ENCODE results near the gene TMEM266.

Gene TMEM266

DNA sequence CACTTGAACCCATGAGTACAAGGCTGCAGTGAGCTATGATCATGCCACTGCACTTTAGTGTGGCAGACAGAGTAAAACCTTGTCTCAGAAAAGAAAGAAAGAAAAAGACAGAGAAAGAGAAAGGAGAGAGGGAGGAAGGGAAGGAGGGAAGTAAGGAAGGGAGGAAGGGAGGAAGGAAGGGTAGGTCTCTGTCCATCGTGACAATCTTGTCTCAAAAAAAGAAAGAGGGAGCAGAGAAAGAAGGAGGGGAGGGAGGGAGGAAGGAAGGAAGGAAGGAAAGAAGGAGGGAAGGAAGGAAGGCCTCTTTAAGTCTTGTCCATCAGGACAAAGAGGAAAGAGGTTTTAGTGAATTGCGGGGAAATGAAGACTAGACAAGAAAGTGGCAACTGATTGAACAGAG is 129.3 kb downstream of the TMEM266 start:
- no peak for DNase-seq

DNA sequence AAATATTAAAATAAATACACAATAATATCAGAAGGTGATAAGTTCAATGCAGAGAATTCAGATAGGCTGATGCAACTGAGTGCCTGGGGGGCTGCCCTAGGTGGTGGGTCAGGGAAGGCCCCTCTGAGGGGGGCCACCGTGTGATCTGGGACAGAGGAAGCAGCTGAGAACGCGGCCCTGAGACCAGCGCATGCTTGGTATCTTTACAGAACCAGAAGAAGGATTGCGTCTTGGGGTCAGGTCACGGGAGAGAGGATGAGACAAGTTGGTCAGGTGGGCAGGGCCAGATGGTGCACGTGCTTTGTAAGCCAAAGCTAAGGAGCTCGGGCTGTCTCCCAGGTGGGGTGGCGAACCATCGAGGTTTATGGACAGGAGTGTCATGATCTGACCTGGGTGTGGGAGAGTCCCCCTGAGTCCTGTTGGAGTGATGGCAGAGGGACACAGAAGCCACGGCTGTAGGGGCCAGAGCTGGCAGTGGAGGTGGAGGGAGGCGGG is 130.3 kb downstream of the TMEM266 start:
- no peak for DNase-seq

DNA sequence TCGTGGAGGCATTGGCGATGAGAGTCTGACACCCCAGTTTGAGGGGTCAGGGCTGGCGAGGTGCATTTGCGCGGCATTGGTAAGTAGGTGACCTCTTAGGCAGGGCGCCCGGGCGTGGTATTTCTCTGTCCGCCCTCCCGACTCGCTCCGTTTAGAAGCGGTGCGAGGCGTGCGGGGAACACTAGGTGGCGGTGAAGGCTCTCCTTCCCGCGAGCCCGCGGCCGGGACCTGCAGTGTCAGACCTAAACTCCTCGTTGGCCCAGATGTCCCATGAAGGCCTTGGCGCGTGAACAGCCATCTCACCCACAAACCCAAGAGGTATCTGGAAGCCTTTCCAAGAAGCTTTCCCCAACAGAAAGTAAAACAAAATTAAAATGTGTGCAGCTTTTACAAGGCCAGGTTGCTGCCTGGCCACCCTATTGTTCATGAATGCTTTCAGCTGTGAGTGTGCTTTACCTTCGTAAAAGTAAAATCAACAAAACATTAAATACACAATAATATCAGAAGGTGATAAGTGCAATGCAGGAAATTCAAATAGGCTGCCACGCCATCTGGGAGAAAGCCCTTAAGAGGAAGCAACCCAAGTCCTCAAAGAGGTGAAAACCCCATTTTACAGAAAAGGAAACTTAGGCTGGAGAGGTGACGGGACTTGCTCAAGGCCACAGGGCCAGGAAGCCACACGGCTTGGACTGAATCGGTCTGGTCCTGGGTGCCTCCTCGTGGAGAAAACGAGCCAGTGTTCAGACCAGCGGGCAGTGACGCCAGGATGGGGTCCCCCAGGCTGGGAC is 131.2 kb downstream of the TMEM266 start:
- DNase-seq = peak; percentile 26

DNA sequence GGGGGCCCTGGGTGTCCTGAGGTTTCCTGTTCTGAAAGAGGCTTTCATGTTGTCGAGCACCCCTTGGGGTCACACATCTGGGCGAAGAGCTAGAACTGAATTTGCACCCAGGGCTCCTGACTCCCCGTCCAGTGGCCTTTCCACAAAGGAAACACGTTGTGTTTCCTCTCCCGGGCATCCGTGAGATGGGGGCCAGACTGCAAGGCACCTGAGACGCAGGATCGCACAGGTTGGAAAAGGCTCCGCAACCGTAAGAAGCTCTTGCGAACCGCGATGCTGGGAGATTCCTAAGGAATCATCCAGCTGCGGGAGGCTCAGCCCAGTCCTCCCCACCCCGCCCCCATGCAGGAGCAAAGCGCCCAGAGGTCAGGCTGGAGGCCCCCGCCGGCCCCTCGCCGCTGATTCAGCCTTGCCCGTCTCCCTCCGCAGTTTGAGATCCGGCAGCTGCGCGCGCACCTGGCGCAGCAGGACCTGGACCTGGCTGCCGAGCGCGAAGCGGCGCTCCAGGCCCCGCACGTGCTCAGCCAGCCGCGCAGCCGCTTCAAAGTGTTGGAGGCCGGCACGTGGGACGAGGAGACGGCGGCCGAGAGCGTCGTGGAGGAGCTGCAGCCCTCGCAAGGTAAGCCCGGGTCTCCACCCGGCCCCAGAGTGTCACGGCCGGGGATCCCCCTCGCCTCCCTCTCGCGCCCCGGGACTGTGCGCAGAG is 131.9 kb downstream of the TMEM266 start:
- DNase-seq = no peak

DNA sequence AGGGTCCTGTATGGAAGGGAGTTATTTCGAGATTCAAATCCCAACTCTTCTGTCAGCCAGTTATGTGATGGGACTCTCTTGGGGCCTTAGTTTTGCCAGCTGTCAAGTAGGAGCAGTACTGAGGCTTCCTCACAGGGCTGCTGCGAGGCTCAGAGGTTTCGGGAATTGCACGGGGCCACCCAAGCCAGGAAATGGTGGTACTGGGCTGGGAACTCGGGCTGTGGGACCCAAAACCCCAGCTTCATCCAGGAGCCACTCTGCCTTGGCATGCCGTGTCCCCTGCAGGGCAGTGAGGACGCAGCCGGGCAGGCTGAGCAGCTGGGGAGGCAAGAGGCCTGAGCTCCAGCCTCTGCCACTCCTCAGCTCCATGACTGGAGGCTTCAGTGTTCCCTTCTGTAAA is 132.9 kb downstream of the TMEM266 start:
- DNase-seq = no peak

DNA sequence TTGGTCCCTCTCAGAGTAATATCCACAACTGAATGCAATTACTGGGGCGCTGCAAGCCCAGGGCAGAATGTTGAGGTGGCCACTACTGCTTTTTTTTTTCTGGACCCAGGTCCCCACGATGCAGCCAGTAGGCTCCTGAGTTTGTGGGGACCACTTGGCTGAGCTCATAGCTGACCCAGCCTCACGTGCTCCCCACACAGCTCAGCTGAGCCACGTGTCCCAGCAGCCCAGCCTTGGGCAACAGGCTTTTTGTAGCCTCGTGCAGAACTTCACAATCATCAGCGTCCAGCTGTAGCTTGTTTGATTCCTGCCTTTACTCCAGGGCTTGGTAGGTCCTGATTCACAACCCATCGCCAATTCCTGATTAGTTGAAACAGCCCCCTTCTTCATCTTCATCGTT is 134.1 kb downstream of the TMEM266 start:
- DNase-seq = no peak

DNA sequence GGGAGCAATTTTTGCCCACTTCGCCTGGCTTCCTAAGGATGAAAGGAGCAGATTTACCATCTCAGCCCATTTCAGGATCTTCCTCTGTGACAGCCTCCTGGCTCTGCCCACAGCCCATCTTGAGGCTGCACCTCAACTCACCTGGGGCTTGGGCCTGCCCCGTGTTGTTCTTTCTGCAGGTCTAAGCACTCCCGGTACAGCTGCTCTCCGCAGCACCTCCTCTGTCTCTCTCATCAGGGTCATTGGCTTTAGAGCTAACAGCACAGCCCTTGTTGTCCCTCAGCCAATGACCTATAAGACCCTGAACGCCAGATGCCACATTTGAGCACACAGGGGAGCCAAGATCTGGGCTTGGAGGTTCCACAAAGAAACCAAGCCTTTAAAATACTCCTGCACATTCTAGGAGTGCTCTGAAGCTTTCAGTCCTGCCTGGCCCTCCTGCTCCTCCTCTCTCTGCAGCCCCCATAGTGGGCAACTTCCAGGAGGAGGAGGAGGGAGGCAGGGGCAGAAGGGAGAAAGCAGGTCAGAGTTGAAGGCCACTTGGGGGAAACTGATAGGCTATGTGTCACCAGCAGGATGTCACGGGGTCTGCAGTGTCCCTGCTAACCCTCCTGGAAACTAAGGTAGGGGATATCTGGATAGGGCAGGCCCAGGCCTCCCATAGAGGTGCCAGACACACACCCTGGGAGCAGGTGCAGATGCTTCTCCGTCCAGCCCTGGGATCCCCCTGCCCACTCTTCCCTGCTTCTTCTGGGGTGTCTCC is 135.9 kb downstream of the TMEM266 start:
- no peak for DNase-seq

DNA sequence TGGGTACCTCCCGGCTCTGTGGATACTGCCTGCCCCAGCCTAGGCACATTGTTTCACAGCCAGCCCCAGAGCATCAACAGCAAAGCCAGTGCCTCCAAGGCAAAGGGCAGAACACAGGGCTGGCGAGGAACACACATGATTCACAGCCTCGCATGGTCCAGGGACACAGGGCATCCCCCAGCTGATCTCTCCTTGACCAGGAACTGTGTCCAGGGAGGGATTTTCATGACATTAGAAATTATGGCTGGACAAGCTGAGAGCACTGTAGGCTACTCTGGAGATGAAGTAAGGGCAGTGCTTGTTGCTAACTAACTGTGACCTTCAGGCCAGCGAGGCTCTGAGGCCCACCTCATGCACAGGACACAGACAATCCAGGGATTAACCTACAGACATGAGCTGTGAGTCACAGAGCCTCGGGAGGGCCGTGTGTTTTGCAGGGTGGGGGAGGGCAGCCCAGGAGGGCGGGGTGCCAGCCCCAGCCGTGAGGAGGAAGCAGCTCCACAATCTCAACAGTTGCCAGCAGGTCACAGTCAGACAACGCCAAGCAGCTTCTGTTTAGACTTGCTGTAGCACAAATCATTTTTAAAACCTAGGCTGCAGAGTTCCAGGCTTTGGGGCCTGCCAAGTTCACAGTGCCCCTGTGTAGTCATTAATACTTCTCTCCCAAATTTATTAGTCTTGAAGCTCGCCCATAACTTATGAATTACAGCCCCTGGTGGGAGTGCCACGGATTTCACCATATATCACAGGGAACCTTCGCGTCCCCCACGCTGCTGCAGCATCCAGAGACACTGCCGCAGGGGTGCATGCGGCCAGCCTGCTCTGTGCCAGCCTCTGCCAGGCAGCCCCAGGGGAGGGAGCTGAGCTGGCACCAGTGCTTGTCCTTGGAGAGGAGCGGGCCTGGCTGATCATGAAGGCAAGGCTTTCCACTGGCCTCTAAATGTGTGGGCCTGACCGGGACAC is 136.8 kb downstream of the TMEM266 start:
- DNase-seq = no peak

DNA sequence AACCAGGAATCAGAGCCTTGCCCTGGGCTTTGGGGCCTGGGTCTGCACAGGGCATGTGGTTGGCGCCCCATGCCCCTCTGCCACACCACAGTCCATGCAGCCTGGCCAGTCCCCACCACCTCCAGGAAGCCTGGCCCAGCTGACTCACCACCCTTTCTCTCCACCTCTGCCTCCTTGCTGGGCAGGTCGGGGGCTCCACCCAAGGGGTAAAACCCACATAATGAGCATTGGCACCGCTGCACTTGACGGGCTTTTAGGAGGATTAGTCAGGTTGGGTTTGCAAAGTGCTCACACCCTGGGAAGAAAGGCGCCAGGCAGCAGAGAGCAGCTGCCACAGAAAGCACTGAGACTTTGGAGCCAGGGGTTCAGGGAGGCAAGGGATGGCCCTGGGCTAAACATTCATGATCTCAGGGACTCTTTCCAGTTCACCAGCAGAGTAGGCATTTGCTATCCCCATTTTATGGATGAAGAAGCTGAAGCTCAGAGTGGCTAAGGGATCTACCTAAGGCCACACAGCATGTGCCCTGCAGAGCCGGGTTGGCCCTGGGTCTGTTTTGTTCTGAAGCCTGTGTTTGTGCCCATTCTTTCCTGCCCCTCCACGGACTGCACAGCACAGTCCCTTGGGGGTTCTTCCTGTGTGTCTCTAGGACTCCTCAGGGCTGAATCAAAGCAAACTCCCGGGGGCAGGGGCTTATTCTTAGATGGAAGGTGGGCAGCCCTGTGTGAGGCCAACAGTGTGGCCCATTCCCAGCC is 138.1 kb downstream of the TMEM266 start:
- no peak for DNase-seq

DNA sequence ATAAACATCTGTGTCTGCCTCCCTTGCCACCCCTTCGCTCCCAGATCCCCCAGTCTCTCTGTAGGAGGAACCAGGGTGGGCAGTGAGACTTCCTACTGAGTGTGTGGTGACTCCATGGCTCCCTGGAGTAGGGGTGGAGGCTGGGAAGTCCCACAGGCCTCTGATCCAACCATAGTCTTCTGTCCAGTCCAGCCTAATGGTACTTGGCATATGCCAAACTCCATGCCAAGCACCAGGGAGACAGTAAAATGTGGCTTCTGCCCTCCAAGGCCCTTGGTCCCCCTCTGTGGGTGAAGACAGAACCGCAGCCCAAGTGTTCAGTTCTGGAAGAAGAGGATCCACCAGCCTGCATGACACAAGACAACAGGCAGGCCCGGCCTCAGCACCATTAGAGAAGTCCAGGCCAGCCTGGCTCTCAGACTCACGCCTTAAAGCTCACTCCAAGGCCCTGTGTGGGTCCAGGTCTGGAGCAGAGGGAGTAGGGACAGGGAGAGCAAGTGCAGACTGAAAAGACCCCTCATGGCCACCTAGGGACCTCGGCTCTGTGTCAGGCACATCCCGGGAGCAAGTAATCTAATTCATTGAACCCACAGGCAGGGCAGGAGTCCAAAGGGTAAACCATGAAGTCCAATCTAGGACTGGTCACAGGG is 138.8 kb downstream of the TMEM266 start:
- no peak for DNase-seq

DNA sequence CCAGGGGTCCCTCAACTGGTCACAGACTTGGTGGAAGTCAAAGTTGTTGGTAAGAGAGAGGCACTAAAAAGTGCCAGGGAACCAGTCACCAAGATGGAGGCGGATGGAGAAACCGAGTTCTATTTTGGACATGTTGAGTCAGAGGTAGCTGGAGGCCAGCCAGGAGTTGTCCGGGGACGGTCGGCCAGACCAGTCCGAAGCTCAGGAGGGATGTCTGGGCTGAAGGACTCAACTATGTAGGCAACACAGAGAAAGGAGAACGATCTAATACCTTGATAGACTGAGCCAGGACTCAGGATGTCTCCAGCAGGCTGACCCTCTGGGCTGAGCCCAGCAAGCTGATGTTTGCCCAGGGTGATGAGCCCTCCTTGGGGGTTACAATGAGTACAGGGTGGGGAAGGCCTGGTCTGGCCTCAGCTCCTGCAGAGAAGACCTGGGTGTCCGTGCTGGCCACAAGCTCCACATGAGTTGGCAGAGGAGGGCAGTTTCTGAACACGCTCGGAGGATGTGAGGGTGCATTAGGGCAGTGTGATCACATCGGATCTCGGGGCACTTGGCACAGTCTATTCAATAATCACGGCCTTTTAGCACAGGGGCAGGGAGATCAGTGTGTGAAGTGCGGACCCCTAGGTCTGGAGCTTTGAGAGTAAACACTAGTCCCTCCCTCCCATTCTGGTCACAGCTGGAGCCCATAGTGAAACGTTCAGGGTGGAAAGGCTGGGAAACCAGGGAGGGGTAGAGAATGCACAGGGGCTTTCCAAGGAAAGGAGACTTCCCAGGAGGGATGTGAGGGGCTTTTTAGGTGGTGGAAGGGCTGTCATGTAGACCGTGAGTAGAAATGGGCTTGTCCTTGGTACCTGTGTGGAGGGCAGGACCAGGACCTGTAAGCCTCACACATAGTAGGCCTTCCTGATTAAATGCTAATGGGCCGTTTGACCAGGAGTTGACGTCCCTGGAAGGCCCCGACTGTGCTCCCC is 139.6 kb downstream of the TMEM266 start:
- no peak for DNase-seq

DNA sequence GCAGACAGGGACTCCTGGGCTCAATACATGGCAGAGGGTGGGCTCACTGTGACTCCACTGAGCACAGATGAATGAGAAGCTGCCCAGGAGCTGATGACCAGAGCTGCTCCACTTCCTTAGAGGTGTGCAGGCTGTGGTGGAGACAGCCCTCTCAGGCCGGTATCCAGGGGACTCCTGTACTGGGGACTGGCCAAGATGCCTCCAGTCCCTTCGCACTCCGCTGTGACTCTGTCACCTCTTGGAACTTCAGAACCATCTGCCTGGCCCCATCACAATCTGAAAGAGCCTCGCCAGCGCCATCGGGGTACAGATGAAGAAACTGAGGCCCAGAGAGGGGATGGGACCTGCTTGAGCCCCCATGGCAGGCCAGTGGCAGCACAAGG is 140.3 kb downstream of the TMEM266 start:
- no peak for DNase-seq

DNA sequence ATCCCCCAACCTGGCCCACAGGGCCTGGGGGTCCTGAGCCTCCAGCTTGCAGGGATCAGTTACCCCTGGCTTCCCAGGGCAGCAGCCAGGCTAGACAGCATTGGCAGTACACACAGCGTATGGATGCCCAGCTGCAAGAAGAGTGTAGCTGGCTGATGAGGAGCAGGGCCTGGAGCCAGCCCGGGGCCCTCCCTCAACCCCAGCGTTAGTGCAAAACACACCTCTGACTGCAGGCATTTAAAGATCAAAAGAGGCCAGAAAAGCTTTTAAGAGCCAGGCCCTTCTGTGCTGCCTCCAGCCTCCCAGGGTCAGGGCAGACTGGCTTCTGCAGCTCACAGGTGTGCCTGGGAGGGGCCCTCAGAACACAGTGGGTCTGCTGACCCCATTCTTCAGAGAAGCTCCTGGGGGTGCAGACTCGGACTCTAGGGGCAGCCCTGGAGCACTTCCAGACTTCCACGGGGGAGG is 140.9 kb downstream of the TMEM266 start:
- no peak for DNase-seq

DNA sequence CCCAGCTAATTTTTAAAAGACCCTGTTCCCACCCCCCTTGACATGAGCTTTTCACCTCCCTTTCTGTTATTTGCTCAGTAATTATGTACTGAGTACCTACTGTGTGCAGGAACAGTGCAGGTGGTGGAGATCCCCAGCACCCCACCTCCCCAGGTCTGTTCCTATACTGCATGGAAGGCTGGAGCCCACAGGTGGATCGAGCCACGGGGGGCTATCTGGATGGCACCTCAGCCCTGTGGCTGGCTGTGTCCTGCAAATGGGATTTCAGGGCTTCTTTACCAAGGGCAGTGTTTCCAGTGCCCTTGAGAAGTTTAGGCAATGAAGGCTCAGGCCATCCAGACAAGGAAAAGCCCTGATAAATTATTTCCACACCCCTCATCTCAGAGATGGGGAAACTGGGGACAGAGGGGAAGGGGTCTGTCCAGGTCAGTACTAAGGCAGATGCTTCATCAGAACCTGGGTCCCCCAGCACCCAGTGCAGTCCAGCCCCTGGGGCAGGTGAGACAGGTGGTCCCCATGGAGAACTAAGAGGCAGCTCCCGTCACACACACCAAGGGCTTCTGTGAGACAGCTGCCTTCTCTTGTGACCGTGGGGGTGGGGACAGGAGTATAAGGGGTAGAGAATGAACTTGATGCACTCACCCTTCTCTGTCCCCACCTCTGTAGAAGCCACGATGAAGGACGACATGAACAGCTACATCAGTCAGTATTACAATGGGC is 141.9 kb downstream of the TMEM266 start:
- no peak for DNase-seq

DNA sequence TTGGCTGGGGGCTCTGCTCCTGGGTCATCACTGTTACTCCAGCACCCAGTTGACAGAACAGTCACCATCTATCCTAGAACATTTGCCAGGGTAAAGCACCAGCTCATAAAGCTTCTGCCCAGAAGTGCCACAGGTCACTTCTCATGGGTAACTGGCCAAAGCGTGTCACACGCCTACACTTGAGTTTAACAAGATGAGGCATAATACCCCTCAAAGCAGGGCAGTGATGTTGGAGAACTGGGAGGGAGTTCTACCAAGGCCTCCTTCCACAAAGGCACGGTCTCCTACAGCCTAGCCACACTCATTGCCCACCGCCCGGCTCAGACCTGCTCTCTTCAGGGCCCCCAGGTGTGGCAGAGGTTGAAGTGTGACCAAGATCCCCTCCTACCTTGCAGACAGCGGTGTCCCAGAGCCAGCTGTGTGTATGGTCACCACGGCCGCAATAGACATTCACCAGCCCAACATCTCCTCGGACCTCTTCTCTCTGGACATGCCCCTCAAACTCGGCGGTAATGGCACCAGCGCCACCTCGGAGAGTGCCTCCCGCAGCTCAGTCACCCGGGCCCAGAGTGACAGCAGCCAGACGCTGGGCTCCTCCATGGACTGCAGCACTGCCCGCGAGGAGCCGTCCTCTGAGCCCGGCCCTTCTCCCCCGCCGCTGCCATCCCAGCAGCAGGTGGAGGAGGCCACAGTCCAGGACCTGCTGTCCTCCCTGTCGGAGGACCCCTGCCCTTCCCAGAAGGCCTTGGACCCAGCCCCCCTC is 143.7 kb downstream of the TMEM266 start:
- DNase-seq = no peak

DNA sequence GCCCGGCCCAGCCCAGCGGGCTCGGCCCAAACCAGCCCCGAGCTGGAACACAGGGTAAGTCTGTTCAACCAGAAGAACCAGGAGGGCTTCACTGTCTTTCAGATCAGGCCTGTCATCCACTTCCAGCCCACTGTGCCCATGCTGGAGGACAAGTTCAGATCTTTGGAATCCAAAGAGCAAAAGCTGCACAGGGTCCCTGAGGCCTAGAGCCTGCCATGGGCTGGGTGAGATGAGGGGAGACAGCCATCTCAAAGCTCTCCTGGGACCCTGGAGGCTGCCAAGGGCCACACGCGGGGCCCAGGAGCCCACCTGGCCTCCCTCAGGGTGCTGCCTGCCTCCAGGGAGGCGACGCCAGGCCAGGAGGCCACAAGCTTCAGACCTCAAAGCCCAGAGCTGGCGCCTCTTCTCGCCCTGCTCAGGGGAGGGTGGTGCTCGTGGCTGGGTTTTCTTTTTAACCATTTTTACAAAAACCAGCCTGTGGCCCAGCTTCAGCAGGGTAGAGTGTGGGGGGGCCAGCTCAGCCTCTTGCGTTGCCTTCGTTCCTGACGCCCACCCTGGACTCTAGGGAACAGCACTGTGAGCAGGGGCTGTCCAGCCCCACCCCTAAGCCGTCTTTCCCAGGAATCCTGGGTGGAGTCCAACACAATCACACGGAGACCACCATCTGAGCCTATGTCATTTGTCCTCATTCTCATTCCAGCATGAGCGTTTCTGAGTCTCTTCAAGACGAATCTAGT is 144.5 kb downstream of the TMEM266 start:
- no peak for DNase-seq

DNA sequence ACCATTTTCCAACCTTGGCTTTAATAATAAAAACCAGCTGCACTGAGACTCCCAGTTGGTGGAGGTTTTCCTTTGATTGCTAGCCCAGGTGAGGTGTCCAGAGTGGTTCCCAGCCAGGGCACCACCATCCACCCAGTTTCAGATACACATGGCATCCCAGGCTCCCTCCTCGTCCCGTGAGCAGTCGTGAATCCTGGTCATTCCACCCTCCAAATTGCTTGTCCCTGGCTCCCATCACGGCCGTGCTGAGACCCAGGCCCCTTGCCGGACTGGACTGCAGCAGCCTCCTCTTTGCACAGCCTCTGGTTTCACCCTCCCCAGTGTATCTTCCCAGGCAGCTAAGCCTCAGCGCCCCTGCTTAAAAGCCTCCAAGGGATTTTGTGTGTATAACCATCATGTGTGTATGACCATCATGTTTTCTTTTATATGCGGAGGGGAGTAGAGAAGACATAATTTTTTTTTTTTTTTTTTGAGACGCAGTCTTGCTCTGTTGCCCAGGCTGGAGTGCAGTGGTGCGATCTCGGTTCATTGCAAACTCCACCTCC is 145.2 kb downstream of the TMEM266 start:
- no peak for DNase-seq
